ENCODE measurements around the gene ACOT12. TPM values are rescaled to one million over a fixed set of nuclear protein-coding genes. Genes with fewer than 3 reads are reported as not detected.

ACOT12 gene
- total and polyA plus RNA-seq, 9 of the 15 experiments (the other 6 are each of a cell fraction or from before 2014, with no cell fraction given): 0.03 TPM; not detected in 8

GRCh38 chr5:81301271-81302015 lies 92.5 kb downstream of the ACOT12 start, which contains the start of gene ZCCHC9 (continued):
- TF ChIP-seq MAFK (IDR thresholded peaks at IDR 0.05; ENCODE audit: low read length): no peak
- no peak for TF ChIP-seq ZNF586 (CRISPR knock-in tag; conservative IDR thresholded peaks at IDR 0.05)
- TF ChIP-seq STAG1 (CRISPR knock-in tag; IDR thresholded peaks at IDR 0.05; ENCODE audit: borderline replicate concordance): no peak
- TF ChIP-seq MEIS2 (IDR thresholded peaks at IDR 0.05; ENCODE audit: partially characterized antibody): no peak
- no peak for TF ChIP-seq FOS (IDR thresholded peaks at IDR 0.05; ENCODE audit: extremely low read depth, insufficient read length)
- 0 out of 2 replicates have a peak, but pooled peaks have one; percentile 52 for TF ChIP-seq KHSRP (IDR thresholded peaks at IDR 0.05)
- no peak for TF ChIP-seq ARID2 (IDR thresholded peaks at IDR 0.05)
- peak in 1 of 2 experiments; percentile 78; a peak in 2 of 4 replicates for TF ChIP-seq HDAC1 (IDR thresholded peaks at IDR 0.05)
- 0 out of 4 replicates have a peak, but pooled peaks of 1 of the 2 experiments have one; percentile 28 for TF ChIP-seq ZNF318 (IDR thresholded peaks at IDR 0.05; ENCODE audit: borderline replicate concordance in 1 of 2, low read depth in 1 of 2)
- no peak for TF ChIP-seq NR2F6 (CRISPR knock-in tag; IDR thresholded peaks at IDR 0.05)
- TF ChIP-seq MBD2 (IDR thresholded peaks at IDR 0.05; ENCODE audit: borderline replicate concordance, low read depth): peak; percentile 74; the same call in 1 of the 2 replicates
- TF ChIP-seq IRF1 (CRISPR knock-in tag; IDR thresholded peaks at IDR 0.05; ENCODE audit: borderline replicate concordance): no peak
- no peak for TF ChIP-seq SRSF1 (IDR thresholded peaks at IDR 0.05; ENCODE audit: low read depth, low read length)
- no peak for TF ChIP-seq SNRNP70 (optimal IDR thresholded peaks at IDR 0.05; ENCODE audit: low read depth, low read length)
- no peak for TF ChIP-seq ZNF561 (CRISPR knock-in tag; conservative IDR thresholded peaks at IDR 0.05)
- no peak for TF ChIP-seq E4F1 (CRISPR knock-in tag; IDR thresholded peaks at IDR 0.05; ENCODE audit: borderline replicate concordance)
- peak; percentile 53; the same call in 1 of the 2 replicates for TF ChIP-seq GTF2F1 (IDR thresholded peaks at IDR 0.05; ENCODE audit: low read depth, low read length)

Data from K562 (cell line).